GM06990 (cell line): ENCODE data around the gene EFNB2.

Experiments used
- DNase-seq: peaks from one replicate; pipeline ENCODE4 v3.0.0-alpha.2; 2011; ENCODE audit not compliant: insufficient read length; ENCODE audit errors: extremely low read depth
- H3K27me3 ChIP-seq: replicated peaks from 2 replicates; pipeline ENCODE4 v1.6.0; 2011; ENCODE audit warnings: low read length; ENCODE audit not compliant: control insufficient read depth, insufficient read depth
- H3K36me3 ChIP-seq: 2 replicates; pipeline ENCODE4 v1.5.1; 2011; ENCODE audit warnings: low read length; ENCODE audit not compliant: control insufficient read depth, insufficient read depth
- H3K4me3 ChIP-seq: replicated peaks from 2 replicates; pipeline ENCODE4 v1.5.1; 2011; ENCODE audit warnings: low read depth, mild to moderate bottlenecking, control low read depth, low read length
- TF ChIP-seq, protein P1 (sequence below): IDR thresholded peaks from 2 replicates; pipeline ENCODE4 v1.5.1; 2011; ENCODE audit warnings: low read length, control low read depth, mild to moderate bottlenecking, inconsistent platforms; ENCODE audit not compliant: insufficient read depth, poor library complexity, severe bottlenecking

EFNB2 gene

DNA sequence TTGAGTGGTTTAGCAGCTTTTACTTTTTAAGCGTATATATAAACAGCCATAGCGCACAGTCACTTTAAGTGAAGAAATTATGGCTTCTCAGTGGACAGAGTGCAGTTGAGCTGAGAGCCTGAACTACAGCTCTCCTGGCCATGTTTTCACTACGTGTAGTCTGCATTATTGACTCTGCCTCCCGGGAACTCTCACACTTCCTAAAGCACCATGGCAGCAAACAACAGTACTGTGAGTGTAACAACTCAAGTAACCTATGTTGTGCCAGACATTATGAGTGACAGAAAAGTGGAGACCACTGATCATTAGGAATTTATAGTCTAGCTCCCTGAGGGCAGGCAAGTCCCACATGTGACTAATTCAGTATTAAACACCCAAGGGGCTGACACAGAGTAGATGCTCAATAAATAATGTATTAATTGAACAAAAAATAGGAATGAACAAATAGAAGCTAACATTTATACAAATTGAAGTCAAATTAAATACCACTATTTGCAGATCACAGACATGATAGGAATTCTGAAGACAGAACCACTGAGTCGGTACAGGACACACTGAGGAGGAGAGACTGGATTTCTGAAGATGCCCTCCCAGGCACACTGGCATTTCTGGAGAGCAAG, 19.7 kb downstream of the EFNB2 start:
- H3K4me3 ChIP-seq = no peak overlapping the region
- DNase-seq = no peak
- no peaks in the 10 kb centered on the region for H3K36me3 ChIP-seq
- TF ChIP-seq, protein P1, sequence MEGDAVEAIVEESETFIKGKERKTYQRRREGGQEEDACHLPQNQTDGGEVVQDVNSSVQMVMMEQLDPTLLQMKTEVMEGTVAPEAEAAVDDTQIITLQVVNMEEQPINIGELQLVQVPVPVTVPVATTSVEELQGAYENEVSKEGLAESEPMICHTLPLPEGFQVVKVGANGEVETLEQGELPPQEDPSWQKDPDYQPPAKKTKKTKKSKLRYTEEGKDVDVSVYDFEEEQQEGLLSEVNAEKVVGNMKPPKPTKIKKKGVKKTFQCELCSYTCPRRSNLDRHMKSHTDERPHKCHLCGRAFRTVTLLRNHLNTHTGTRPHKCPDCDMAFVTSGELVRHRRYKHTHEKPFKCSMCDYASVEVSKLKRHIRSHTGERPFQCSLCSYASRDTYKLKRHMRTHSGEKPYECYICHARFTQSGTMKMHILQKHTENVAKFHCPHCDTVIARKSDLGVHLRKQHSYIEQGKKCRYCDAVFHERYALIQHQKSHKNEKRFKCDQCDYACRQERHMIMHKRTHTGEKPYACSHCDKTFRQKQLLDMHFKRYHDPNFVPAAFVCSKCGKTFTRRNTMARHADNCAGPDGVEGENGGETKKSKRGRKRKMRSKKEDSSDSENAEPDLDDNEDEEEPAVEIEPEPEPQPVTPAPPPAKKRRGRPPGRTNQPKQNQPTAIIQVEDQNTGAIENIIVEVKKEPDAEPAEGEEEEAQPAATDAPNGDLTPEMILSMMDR = no peak
- H3K27me3 ChIP-seq = no peaks in the 10 kb centered on the region

DNA sequence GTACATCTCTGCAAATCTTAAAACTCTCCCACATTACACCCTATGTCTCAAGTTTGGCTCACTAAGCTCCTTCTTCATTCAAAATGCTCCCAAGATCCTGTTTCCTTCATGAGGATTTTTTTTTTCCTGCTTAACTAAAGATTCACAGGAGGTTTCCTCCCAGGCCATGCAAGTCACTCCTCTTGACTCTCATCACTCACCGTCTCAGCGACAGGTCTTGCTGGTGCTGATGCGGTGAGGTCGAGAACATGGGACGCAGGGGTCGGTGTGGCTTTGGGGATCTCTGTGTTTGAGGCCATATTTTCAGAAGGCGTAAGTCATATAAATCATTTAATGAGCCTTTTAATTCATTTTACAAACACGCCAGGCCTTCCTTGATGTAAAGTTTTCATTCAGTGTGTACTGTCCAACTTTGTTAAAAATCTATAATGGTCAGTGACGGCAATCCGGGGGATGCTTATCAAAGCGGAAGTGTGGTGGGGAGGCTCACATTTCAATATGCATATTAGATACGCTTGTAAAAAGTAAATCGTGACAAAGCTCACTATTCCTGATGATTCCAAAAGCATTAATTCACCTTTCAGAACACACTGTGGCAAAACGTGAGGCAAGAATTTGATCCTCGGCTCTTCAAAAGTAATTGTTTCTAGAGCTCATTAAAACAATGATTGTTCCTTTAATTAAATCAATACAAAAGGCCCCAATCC, 20.4 kb downstream of the EFNB2 start:
- Histone ChIP-seq H3K4me3 (no peak overlapping the region), H3K27me3 (no peaks in the 10 kb centered on the region), H3K36me3 (no peaks in the 10 kb centered on the region)
- TF ChIP-seq, protein P1 = no peak
- DNase-seq = no peak

DNA sequence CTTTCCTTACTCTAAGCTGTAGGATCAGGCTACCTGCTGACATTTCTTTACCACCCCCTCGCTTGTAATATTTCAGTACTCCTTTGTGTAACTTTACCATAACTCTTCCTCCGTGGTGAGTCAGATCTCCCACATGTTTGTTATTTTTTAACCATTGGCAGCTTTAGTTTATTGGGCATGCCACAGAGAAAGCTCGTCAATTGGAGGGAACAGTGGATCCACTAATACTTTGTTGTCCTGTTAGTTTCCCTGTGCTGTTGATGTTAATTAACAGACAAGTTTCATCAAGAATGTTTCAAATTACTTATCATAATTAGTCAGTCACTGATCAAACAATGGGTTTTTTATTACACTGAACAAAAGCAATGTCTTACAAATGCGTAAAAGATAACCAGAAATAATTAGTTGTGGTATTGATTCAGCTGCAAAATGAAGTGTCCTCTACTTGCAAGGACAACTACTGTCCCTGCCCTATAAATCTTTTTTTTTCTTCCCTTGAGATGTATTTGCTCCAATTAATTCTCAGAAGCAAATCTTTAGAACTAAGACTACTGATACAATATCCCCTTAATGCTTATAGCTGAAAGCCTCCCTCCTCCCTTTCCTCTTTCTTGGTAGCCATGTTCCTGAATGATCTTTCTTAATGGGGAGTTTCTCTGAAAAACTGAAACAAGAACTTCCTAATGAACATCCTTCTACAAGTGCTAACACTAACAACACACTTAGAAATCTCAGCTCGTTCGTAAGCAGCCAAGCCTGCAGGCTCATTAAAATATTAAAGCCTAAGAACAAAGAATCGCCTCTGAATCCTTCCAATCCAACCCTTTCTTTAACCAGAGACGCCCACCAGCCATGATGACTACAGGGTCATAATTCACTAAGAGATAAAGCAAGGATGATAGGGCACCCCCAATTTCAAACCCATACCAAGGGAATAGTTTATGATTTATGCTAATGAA, 22.2 kb downstream of the EFNB2 start:
- H3K36me3 ChIP-seq = no peaks in the 10 kb centered on the region
- no peak overlapping the region for H3K4me3 ChIP-seq
- no peak for DNase-seq
- TF ChIP-seq, protein P1 = no peak
- no peaks in the 10 kb centered on the region for H3K27me3 ChIP-seq

DNA sequence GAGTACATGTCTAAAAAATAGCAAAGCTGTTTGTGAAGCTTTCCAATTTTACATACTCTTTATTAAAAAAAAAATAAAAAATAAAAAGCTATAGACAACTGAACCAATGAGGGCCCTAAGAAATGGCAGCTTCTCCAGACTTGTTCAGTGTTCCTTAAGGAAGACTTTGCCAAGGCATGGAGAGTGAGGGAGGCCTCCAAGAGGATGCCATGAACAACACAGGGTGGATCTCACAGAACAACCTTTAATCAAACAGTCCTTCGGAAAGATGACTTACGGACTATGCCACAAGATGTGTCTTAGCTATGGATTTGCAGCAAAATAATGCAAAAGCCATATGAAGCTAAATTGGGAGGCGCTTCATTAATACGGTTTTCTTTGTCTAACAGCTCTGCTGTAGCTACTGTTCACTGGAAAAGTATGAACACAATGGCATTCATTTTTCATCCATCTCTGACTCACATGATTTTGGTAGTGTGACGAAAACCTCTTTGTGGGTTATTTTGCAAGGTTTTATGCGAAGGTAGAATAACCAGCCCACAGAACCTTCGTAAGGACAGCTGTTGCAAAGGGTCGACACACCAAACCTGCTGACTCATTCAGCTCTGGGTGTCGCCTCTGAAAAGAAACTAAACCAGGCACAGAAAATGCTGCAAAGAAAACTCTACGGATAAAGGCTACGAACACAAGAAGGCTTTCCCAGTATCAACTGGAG, 27.7 kb downstream of the EFNB2 start:
- TF ChIP-seq, protein P1 = no peak
- H3K27me3 ChIP-seq = no peaks in the 10 kb centered on the region
- DNase-seq = no peak
- no peak overlapping the region for H3K4me3 ChIP-seq
- H3K36me3 ChIP-seq = no peaks in the 10 kb centered on the region

DNA sequence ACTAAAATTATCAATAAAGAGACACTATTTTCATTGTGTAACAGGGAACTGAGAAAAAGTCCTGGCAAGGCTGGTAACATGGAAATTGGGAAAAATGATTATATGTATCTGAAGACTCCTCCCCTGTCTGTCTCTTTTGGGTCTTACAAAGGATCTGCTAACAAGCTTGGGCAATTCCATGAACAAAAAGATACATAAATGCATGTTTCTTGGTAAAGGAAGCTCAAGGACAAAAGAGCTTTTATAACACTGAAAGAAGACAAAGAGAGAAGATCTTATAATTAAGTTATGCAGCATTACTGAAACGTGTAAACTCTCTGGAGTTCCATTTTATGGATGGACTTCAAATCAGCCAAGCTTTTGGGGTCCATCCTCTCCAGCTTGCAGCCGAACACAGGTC, 29.2 kb downstream of the EFNB2 start:
- no peak for DNase-seq
- TF ChIP-seq, protein P1 = no peak
- Histone ChIP-seq H3K27me3 (no peaks in the 10 kb centered on the region), H3K36me3 (no peaks in the 10 kb centered on the region), H3K4me3 (no peak overlapping the region)
